Epithelial cell of proximal tubule (primary cell): Measurements from ENCODE around the gene EMILIN1. TPM values are rescaled to one million over a fixed set of nuclear protein-coding genes. Genes with fewer than 3 reads are reported as not detected.

Experiments
- DNase-seq: peaks from one replicate; pipeline ENCODE4 v3.0.0-alpha.2; 2011; ENCODE audit warnings: low read depth
- H3K4me3 ChIP-seq: 2 replicates; pipeline ENCODE4 v1.5.1; 2011; ENCODE audit warnings: low read depth, mild to moderate bottlenecking, low read length
- CTCF ChIP-seq: conservative IDR thresholded peaks from 2 replicates; pipeline ENCODE4 v1.5.1; 2012; ENCODE audit warnings: low read depth, mild to moderate bottlenecking, low read length
- total RNA-seq: library from RNA; depleted of rRNA; stranded (reverse); fragments of >200 nt; gene quantifications from 2 replicates; pipeline ENCODE4 v1.2.3, GENCODE V29; 2015

EMILIN1 gene
- total RNA-seq = 0.80 and 2.1 TPM in 2 replicates

DNA sequence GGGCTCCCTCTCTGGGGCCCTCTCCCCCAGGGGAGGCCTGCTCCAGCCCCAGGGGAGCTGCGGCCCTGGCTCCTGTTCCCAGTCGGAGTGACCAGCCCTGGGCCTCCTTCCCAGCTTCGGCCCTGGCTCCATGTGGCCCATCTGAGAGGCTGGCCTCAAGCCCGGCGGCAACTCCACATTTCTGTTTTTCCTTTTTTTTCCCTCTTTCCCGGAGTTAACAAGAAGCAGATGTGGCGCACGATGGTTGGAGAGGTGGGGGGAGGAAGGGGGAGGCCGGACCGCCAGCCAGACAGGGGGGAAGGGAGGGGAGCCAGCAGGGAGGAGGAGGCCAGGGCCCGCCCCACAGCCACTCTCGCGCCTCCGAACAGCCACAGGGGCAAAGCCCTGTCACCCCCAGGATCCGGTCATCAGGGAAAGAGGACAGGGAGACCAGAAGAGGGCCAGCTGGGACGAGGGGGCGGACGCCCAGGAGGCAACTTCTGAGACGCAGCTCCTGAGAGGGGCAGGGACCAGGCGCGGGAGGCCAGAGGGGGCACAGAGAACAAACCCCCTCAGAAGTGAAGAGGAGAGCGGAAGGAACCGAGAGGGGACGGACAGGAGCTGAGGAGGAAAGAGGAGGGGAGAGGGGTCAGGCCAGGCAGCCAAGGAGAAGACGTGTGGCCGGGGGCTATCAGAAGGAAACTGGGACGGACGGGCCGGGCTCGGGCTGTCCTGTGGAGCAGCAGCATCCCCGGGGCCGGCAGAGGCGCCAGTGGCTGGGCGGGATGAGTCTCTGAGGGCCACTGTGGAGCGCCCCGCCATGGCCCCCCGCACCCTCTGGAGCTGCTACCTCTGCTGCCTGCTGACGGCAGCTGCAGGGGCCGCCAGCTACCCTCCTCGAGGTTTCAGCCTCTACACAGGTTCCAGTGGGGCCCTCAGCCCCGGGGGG, at the start of gene EMILIN1:
Gene EMILIN1 (plus strand): TSS at position 349 of the 928 bp plus-strand sequence. CDS start 451 bp downstream, at position 800.
- no peak within 1 kb of the TSS for H3K4me3 ChIP-seq
- DNase-seq = no peak
- TF ChIP-seq CTCF = no peak

GRCh38 chr2:27029051-27029450, 49.4 kb upstream of the EMILIN1 start:
- TF ChIP-seq CTCF = no peak
- DNase-seq = no peak
- no peak overlapping the region for H3K4me3 ChIP-seq

DNA sequence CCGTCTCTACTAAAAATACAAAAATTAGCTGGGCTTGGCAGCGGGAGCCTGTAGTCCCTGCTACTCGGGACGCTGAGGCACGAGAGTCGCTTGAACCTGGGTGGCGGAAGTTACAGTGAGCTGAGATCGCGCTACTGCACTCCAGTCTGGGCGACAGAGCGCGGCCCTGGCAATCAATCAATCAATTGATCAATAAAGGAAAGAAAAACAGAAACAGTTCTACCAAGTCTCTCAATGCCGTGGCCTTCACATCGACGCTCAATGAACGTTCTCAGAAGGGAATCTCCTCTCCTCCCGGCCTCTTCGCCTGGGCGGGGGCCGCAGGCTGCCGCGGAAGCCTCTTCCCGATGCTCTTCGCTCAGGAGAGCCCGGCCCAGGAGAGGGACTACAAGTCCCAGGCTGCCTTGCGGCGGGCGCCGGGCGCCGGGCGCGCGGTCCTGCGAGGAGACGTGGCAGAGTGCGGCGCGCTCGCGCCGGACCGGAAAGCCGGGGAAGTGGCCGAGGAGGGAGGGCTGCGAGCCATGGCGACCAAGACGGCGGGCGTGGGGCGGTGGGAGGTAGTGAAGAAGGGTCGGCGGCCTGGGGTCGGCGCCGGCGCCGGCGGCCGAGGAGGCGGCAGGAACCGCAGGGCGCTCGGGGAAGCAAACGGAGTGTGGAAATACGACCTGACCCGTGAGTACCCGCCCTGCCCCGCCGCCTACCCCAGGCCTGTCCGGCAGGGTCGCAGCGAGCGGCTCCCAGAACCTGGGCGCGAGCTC, 45.7 kb upstream of the EMILIN1 start, which contains the start of gene TMEM214:
Gene TMEM214 (plus strand): TSS at position 471 of the 758 bp plus-strand sequence. CDS start 51 bp downstream, at position 522.
- no peak for DNase-seq
- peak within 1 kb of the TSS; percentile 79 for H3K4me3 ChIP-seq
- no peak for TF ChIP-seq CTCF

- H3K4me3 ChIP-seq = peak overlapping the region; percentile 79
- DNase-seq = no peak
- no peak for TF ChIP-seq CTCF
Observed at GRCh38 chr2:27033253-27033852, 45.1 kb upstream of the EMILIN1 start.

GRCh38 chr2:27038012-27038411, 40.4 kb upstream of the EMILIN1 start:
- no peak overlapping the region for H3K4me3 ChIP-seq
- TF ChIP-seq CTCF = no peak

DNA sequence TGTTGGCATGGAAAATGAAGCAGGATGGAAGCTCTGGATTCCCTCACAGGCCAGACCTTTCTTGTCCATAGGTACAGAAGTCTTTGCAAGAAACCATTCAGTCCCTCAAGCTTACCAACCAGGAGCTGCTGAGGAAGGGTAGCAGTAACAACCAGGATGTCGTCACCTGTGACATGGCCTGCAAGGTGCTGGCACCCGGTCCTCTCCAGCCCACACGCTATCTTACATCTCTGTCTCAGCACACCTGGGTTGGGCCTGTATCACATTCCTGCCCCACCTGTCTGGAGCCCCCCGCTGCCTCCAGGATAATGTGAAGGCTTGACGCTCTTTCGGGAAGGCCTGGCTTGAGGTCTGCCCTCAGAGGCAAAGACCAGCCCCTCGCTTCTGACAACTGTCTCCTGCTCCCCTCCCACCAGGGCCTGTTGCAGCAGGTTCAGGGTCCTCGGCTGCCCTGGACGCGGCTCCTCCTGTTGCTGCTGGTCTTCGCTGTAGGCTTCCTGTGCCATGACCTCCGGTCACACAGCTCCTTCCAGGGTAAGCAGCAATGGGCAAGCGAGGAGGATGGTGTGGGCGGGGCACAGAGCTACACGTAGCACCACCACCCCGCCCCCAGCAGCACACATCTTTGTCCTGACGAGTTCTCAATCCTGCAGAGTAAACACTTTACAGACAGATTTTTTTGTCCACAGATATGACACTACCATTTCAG, 39.6 kb upstream of the EMILIN1 start:
- TF ChIP-seq CTCF = no peak
- no peak overlapping the region for H3K4me3 ChIP-seq
- no peak for DNase-seq

More at GRCh38 chr2:27038012-27038411, 40.4 kb upstream of the EMILIN1 start:
- DNase-seq = no peak
